Fibroblast of lung (primary cell): ENCODE data around the gene NHP2. TPM values are rescaled to one million over a fixed set of nuclear protein-coding genes. Genes with fewer than 3 reads are reported as not detected.

Experiments used
- DNase-seq, 2 donors: peaks; one replicate each; pipeline versions ENCODE4 v3.0.0 to v3.0.0-alpha.2; 2010; ENCODE audit warnings: low read depth in 2 of 2
- H2AFZ ChIP-seq: 2 replicates; pipeline ENCODE4 v1.5.1; 2012; ENCODE audit warnings: low read length, control low read depth, inconsistent platforms
- H3K27ac ChIP-seq: 2 replicates; pipeline ENCODE4 v1.5.1; 2011; ENCODE audit warnings: low read length, control low read depth; ENCODE audit not compliant: insufficient read depth
- H3K27me3 ChIP-seq: 2 replicates; pipeline ENCODE4 v1.5.1; 2011; ENCODE audit warnings: mild to moderate bottlenecking, low read length; ENCODE audit not compliant: control insufficient read depth, insufficient read depth
- H3K36me3 ChIP-seq: 2 replicates; pipeline ENCODE4 v1.5.1; 2011; ENCODE audit warnings: low read length; ENCODE audit not compliant: control insufficient read depth, insufficient read depth
- H3K4me1 ChIP-seq: 2 replicates; pipeline ENCODE4 v1.5.1; 2011; ENCODE audit warnings: low read length; ENCODE audit not compliant: control insufficient read depth, insufficient read depth; ENCODE audit errors: extremely low read depth
- H3K4me2 ChIP-seq: 2 replicates; pipeline ENCODE4 v1.5.1; 2011; ENCODE audit warnings: low read length, control low read depth; ENCODE audit not compliant: insufficient read depth; ENCODE audit errors: extremely low read depth
- H3K4me3 ChIP-seq, 4 experiments: fragments of 200-600 bp in 1 of 4; sonication (generic) in 1 of 4; replicated peaks in 1 of 4; 2 replicates each; pipeline ENCODE4 v1.5.1; 2011 to 2016; ENCODE audit warnings: low read length in 4 of 4, low read depth in 3 of 4, mild to moderate bottlenecking in 3 of 4, control low read depth in 2 of 4, inconsistent platforms in 1 of 4, mixed read lengths in 1 of 4; ENCODE audit not compliant: insufficient read depth in 1 of 4; ENCODE audit errors: control extremely low read depth in 1 of 4
- H3K79me2 ChIP-seq: 2 replicates; pipeline ENCODE4 v1.5.1; 2012; ENCODE audit warnings: mild to moderate bottlenecking, low read length, inconsistent platforms; ENCODE audit not compliant: control insufficient read depth, insufficient read depth
- H3K9ac ChIP-seq: 2 replicates; pipeline ENCODE4 v1.5.1; 2011; ENCODE audit warnings: mild to moderate bottlenecking, low read length, control low read depth; ENCODE audit not compliant: insufficient read depth
- H3K9me3 ChIP-seq: 2 replicates; pipeline ENCODE4 v1.5.1; 2012; ENCODE audit warnings: low read depth, low read length; ENCODE audit not compliant: control insufficient read depth, insufficient read depth
- H4K20me1 ChIP-seq: 2 replicates; pipeline ENCODE4 v1.5.1; 2011; ENCODE audit warnings: low read length; ENCODE audit not compliant: control insufficient read depth, insufficient read depth; ENCODE audit errors: extremely low read depth
- CTCF ChIP-seq, 2 donors: IDR thresholded peaks in 1 of 2; conservative IDR thresholded peaks in 1 of 2; 1 replicate in 1 of 2; 2 replicates in 1 of 2; pipeline ENCODE4 v1.5.1; 2011 to 2012; ENCODE audit warnings: low read length in 2 of 2, control low read depth in 1 of 2, inconsistent platforms in 1 of 2, low read depth in 1 of 2, mild to moderate bottlenecking in 1 of 2
- EZH2 ChIP-seq: IDR thresholded peaks from 2 replicates; pipeline ENCODE4 v1.5.1; 2012; ENCODE audit warnings: low read length, control low read depth, mild to moderate bottlenecking; ENCODE audit errors: missing control alignments
- polyA plus RNA-seq, 2 donors: library from polyadenylated mRNA; depleted of rRNA in 1 of 2; stranded (reverse) in 1 of 2; unstranded in 1 of 2; fragments of >200 nt; gene quantifications; 2 replicates each; pipeline ENCODE4 v1.2.1, GENCODE V29; 2011 to 2012; ENCODE audit warnings: missing spikeins in 1 of 2
- total RNA-seq: library from RNA; depleted of rRNA; stranded (reverse); fragments of >200 nt; gene quantifications from 2 replicates; pipeline ENCODE4 v1.2.1, GENCODE V29; 2014

Gene NHP2
- total and polyA plus RNA-seq, 2 donors (not counting 1 experiment from before 2014, with no cell fraction given), result 78.3 to 85.7 TPM

- Histone ChIP-seq H3K4me2 (no peak overlapping the region), H3K9me3 (no peaks in the 10 kb centered on the region), H3K79me2 (no peaks in the 10 kb centered on the region), H4K20me1 (no peaks in the 10 kb centered on the region), H3K4me1 (peaks cover 4% of the 10 kb centered on the region), H3K27ac (no peak overlapping the region), H3K4me3 (no peak overlapping the region), H3K36me3 (no peaks in the 10 kb centered on the region), H2AFZ (no peak overlapping the region), H3K27me3 (peaks cover 13% of the 10 kb centered on the region), H3K9ac (no peak overlapping the region)
- TF ChIP-seq CTCF (conservative IDR thresholded peaks at IDR 0.05 in 1 of 2, IDR thresholded peaks at IDR 0.05 in 1 of 2; ENCODE audit: low read depth in 1 of 2, low read length in 2 of 2) (peak; percentile 14 to 40), EZH2 (no peak)
- no peak for DNase-seq
These were observed 43.3 kb upstream of the NHP2 start for GRCh38 chr5:178196986-178197385.

GRCh38 chr5:178196281-178196812 lies 42.7 kb upstream of the NHP2 start:
- DNase-seq, result no peak
- Histone ChIP-seq H3K9me3 (no peaks in the 10 kb centered on the region), H3K79me2 (no peaks in the 10 kb centered on the region), H4K20me1 (no peaks in the 10 kb centered on the region), H3K27me3 (peaks cover 13% of the 10 kb centered on the region), H3K4me1 (no peaks in the 10 kb centered on the region), H2AFZ (no peak overlapping the region), H3K4me2 (no peak overlapping the region), H3K36me3 (no peaks in the 10 kb centered on the region), H3K9ac (no peak overlapping the region), H3K27ac (no peak overlapping the region), H3K4me3 (no peak overlapping the region)
- no peak for TF ChIP-seq EZH2
- no peak for TF ChIP-seq CTCF (conservative IDR thresholded peaks at IDR 0.05 in 1 of 2, IDR thresholded peaks at IDR 0.05 in 1 of 2; ENCODE audit: low read depth in 1 of 2, low read length in 2 of 2)

- H4K20me1 ChIP-seq, result no peaks in the 10 kb centered on the region
- no peaks in the 10 kb centered on the region for H3K9me3 ChIP-seq
- no peak overlapping the region for H3K4me2 ChIP-seq
- TF ChIP-seq CTCF (conservative IDR thresholded peaks at IDR 0.05 in 1 of 2, IDR thresholded peaks at IDR 0.05 in 1 of 2; ENCODE audit: low read depth in 1 of 2, low read length in 2 of 2) (no peak), EZH2 (no peak)
- no peak overlapping the region for H3K27ac ChIP-seq
- peaks cover 13% of the 10 kb centered on the region for H3K27me3 ChIP-seq
- no peak for DNase-seq
- H3K9ac ChIP-seq, result no peak overlapping the region
- H3K4me3 ChIP-seq, result no peak overlapping the region
- H3K36me3 ChIP-seq, result no peaks in the 10 kb centered on the region
- no peak overlapping the region for H2AFZ ChIP-seq
- H3K4me1 ChIP-seq, result no peaks in the 10 kb centered on the region
- H3K79me2 ChIP-seq, result no peaks in the 10 kb centered on the region
These were observed 40.3 kb upstream of the NHP2 start for GRCh38 chr5:178194026-178194425.
